Measurements from ENCODE around the gene ENTPD6.

DNA sequence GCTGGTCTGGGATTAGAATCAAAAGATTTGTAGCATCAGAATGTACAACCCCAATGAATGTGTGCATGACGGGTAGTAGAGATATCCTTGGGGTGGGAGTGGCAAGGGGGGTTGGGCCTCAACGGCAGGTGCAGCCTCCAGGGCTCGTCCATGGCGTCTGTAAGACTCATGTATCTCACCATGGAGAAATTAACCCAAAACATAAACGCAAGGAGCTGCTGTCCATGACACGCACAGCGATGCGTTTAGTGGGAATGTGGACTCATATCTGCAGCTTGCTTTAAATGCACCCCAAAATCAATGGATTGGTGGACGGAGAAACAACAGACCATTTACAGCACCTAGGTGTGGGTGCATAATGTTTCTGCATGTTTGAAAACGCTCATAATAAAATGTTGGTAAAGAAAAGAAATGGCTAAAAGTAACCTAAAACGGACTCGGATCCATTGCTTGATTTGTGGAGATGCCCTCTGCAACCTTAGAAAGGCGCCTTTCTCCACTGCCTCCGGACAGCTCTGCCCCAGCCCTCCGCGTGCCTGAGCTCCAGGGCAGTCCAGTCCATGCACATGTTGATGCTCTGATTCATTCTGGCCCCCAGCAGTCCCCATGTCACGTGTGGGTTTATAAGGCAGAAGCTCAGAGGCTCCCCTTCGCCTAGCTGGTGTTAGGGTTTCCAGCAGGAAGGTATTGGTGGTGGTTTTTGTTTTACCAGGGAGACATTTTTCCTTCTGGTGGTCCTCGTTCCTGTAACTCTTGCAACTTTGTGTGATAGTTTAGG lies 76.9 kb downstream of the ENTPD6 start:
- TF ChIP-seq, protein P1, sequence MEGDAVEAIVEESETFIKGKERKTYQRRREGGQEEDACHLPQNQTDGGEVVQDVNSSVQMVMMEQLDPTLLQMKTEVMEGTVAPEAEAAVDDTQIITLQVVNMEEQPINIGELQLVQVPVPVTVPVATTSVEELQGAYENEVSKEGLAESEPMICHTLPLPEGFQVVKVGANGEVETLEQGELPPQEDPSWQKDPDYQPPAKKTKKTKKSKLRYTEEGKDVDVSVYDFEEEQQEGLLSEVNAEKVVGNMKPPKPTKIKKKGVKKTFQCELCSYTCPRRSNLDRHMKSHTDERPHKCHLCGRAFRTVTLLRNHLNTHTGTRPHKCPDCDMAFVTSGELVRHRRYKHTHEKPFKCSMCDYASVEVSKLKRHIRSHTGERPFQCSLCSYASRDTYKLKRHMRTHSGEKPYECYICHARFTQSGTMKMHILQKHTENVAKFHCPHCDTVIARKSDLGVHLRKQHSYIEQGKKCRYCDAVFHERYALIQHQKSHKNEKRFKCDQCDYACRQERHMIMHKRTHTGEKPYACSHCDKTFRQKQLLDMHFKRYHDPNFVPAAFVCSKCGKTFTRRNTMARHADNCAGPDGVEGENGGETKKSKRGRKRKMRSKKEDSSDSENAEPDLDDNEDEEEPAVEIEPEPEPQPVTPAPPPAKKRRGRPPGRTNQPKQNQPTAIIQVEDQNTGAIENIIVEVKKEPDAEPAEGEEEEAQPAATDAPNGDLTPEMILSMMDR (IDR thresholded peaks at IDR 0.05; ENCODE audit: poor library complexity, severe bottlenecking), result no peak
- TF ChIP-seq EZH2 (IDR thresholded peaks at IDR 0.05; ENCODE audit: borderline replicate concordance, insufficient read depth, low read length, poor library complexity, severe bottlenecking) (no peak), EP300 (conservative IDR thresholded peaks at IDR 0.05; ENCODE audit: poor library complexity, severe bottlenecking) (no peak), POLR2AphosphoS5 (IDR thresholded peaks at IDR 0.05) (no peak)
- TF ChIP-seq, protein P2, sequence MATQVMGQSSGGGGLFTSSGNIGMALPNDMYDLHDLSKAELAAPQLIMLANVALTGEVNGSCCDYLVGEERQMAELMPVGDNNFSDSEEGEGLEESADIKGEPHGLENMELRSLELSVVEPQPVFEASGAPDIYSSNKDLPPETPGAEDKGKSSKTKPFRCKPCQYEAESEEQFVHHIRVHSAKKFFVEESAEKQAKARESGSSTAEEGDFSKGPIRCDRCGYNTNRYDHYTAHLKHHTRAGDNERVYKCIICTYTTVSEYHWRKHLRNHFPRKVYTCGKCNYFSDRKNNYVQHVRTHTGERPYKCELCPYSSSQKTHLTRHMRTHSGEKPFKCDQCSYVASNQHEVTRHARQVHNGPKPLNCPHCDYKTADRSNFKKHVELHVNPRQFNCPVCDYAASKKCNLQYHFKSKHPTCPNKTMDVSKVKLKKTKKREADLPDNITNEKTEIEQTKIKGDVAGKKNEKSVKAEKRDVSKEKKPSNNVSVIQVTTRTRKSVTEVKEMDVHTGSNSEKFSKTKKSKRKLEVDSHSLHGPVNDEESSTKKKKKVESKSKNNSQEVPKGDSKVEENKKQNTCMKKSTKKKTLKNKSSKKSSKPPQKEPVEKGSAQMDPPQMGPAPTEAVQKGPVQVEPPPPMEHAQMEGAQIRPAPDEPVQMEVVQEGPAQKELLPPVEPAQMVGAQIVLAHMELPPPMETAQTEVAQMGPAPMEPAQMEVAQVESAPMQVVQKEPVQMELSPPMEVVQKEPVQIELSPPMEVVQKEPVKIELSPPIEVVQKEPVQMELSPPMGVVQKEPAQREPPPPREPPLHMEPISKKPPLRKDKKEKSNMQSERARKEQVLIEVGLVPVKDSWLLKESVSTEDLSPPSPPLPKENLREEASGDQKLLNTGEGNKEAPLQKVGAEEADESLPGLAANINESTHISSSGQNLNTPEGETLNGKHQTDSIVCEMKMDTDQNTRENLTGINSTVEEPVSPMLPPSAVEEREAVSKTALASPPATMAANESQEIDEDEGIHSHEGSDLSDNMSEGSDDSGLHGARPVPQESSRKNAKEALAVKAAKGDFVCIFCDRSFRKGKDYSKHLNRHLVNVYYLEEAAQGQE (IDR thresholded peaks at IDR 0.05; ENCODE audit: borderline replicate concordance), result no peak
